Ascending aorta (tissue), 2 donors: ENCODE measurements around the gene SCP2D1. TPM values are rescaled to one million over a fixed set of nuclear protein-coding genes. Genes with fewer than 3 reads are reported as not detected.

Experiments
- DNase-seq, 2 donors: peaks; one replicate each; pipeline ENCODE4 v3.0.0-alpha.2; 2019; ENCODE audit warnings: low spot score in 2 of 2
- H3K27ac ChIP-seq, 2 donors: fragments of 200-600 bp; sonication (generic); one replicate each; pipeline ENCODE4 v1.5.1; 2016 to 2017; ENCODE audit warnings: mild to moderate bottlenecking in 1 of 2
- H3K27me3 ChIP-seq: fragments of 200-600 bp; sonication (generic); one replicate; pipeline ENCODE4 v1.5.1; 2017
- H3K36me3 ChIP-seq, 2 donors: fragments of 200-600 bp; sonication (generic); one replicate each; pipeline ENCODE4 v1.5.1; 2016
- H3K4me1 ChIP-seq, 2 donors: fragments of 200-600 bp; sonication (generic); one replicate each; pipeline ENCODE4 v1.5.1; 2016 to 2017; ENCODE audit warnings: mild to moderate bottlenecking in 1 of 2
- H3K4me3 ChIP-seq, 2 donors: fragments of 200-600 bp; sonication (generic); one replicate each; pipeline ENCODE4 v1.5.1; 2016 to 2017; ENCODE audit warnings: mild to moderate bottlenecking in 1 of 2
- H3K9me3 ChIP-seq, 2 donors: fragments of 200-600 bp; sonication (generic); one replicate each; pipeline ENCODE4 v1.5.1; 2016
- CTCF ChIP-seq, 3 experiments: fragments of 200-600 bp in 2 of 3; fragments of 450-650 bp in 1 of 3; sonication (generic) in 2 of 3; IDR thresholded peaks; one replicate each; pipeline ENCODE4 v1.5.1; 2016 to 2019; ENCODE audit warnings: antibody characterized with exemption in 3 of 3, mild to moderate bottlenecking in 1 of 3, moderate library complexity in 1 of 3
- intact Hi-C: fragments of 100-400 bp; cut with DNase I; formaldehyde crosslinking; loops from one replicate; pipeline ENCODE4 v1.15.1; 2023
- total RNA-seq: library from RNA; depleted of rRNA; stranded (reverse); fragments of >200 nt; gene quantifications from one replicate; pipeline ENCODE4 v1.1.0, GENCODE V29; 2016

SCP2D1 gene
- total RNA-seq, 1 donor from 2014 or later = not detected

GRCh38 chr20:18815194-18815942 lies 1.8 kb downstream of the SCP2D1 start:
- no peak for TF ChIP-seq CTCF (IDR thresholded peaks at IDR 0.05)
- intact Hi-C loops = no loop called here
- no peak for DNase-seq
- Histone ChIP-seq H3K27ac (no peak overlapping the region), H3K9me3 (no peaks in the 10 kb centered on the region), H3K4me3 (no peak overlapping the region), H3K4me1 (no peaks in the 10 kb centered on the region), H3K36me3 (no peaks in the 10 kb centered on the region), H3K27me3 (no peaks in the 10 kb centered on the region)

GRCh38 chr20:18822832-18823231 lies 9.2 kb downstream of the SCP2D1 start:
- intact Hi-C loops = no loop called here
- no peaks in the 10 kb centered on the region for H3K4me1 ChIP-seq
- H3K27ac ChIP-seq = no peak overlapping the region
- H3K4me3 ChIP-seq = no peak overlapping the region
- H3K9me3 ChIP-seq = no peaks in the 10 kb centered on the region
- TF ChIP-seq CTCF (IDR thresholded peaks at IDR 0.05) = no peak
- no peaks in the 10 kb centered on the region for H3K36me3 ChIP-seq
- no peaks in the 10 kb centered on the region for H3K27me3 ChIP-seq
- no peak for DNase-seq

- TF ChIP-seq CTCF (IDR thresholded peaks at IDR 0.05) = no peak
- DNase-seq = no peak
- H3K9me3 ChIP-seq = no peaks in the 10 kb centered on the region
- no peak overlapping the region for H3K4me3 ChIP-seq
- no peak overlapping the region for H3K27ac ChIP-seq
- H3K4me1 ChIP-seq = no peaks in the 10 kb centered on the region
- H3K36me3 ChIP-seq = no peaks in the 10 kb centered on the region
- intact Hi-C loops = no loop called here
- H3K27me3 ChIP-seq = no peaks in the 10 kb centered on the region
Measured at GRCh38 chr20:18831830-18832499, 18.4 kb downstream of the SCP2D1 start.

GRCh38 chr20:18832546-18833200 lies 19.1 kb downstream of the SCP2D1 start:
- H3K4me3 ChIP-seq = no peak overlapping the region
- H3K27ac ChIP-seq = no peak overlapping the region
- no peak for DNase-seq
- intact Hi-C loops = no loop called here
- H3K36me3 ChIP-seq = no peaks in the 10 kb centered on the region
- H3K4me1 ChIP-seq = no peaks in the 10 kb centered on the region
- TF ChIP-seq CTCF (IDR thresholded peaks at IDR 0.05) = no peak
- H3K9me3 ChIP-seq = no peaks in the 10 kb centered on the region
- H3K27me3 ChIP-seq = no peaks in the 10 kb centered on the region

GRCh38 chr20:18835466-18836256 lies 22.1 kb downstream of the SCP2D1 start:
- intact Hi-C loops = no loop called here
- H3K4me3 ChIP-seq = no peak overlapping the region
- H3K9me3 ChIP-seq = no peaks in the 10 kb centered on the region
- no peaks in the 10 kb centered on the region for H3K36me3 ChIP-seq
- no peaks in the 10 kb centered on the region for H3K4me1 ChIP-seq
- no peaks in the 10 kb centered on the region for H3K27me3 ChIP-seq
- TF ChIP-seq CTCF (IDR thresholded peaks at IDR 0.05) = no peak
- no peak for DNase-seq
- H3K27ac ChIP-seq = no peak overlapping the region
